Muscle of leg (tissue), 11 donors: ENCODE results near the gene KLK14. TPM values are rescaled to one million over a fixed set of nuclear protein-coding genes. Genes with fewer than 3 reads are reported as not detected.

ENCODE experiments used
- DNase-seq: peaks from one replicate; pipeline ENCODE4 v3.0.0; 2013
- H3K27ac ChIP-seq: one replicate; pipeline ENCODE4 v1.5.1; 2013; ENCODE audit warnings: mild to moderate bottlenecking, low read length, control low read depth
- H3K27me3 ChIP-seq: one replicate; pipeline ENCODE4 v1.6.1; 2013; ENCODE audit warnings: low read length; ENCODE audit not compliant: control insufficient read depth, insufficient read depth
- H3K36me3 ChIP-seq: one replicate; pipeline ENCODE4 v1.6.1; 2013; ENCODE audit warnings: low read length; ENCODE audit not compliant: control insufficient read depth, insufficient read depth
- H3K4me1 ChIP-seq: one replicate; pipeline ENCODE4 v1.6.1; 2013; ENCODE audit warnings: low read length; ENCODE audit not compliant: control insufficient read depth, insufficient read depth
- H3K4me3 ChIP-seq: one replicate; pipeline ENCODE4 v1.5.1; 2013; ENCODE audit warnings: low read length, control low read depth
- H3K9me3 ChIP-seq: replicated peaks from 2 replicates; pipeline ENCODE4 v1.6.1; 2013; ENCODE audit warnings: low read depth, low read length; ENCODE audit not compliant: control insufficient read depth
- WGBS: methylation state at CpG from one replicate; pipeline ENCODE4 v1.1.5; 2013; ENCODE audit warnings: missing lambda C conversion rate; ENCODE audit not compliant: insufficient coverage; 5-methylcytosine and 5-hydroxymethylcytosine counted together
- polyA plus RNA-seq, 8 donors: library from polyadenylated mRNA; unstranded; fragments of 120-200 nt; gene quantifications; one replicate each; pipeline versions ENCODE4 v1.2.1 to v1.2.3, GENCODE V29; 2013; ENCODE audit warnings: inconsistent platforms in 1 of 8, low replicate concordance in 1 of 8; ENCODE audit not compliant: insufficient read length in 8 of 8, insufficient read depth in 1 of 8
- total RNA-seq: library from RNA; stranded (reverse); fragments of 120-200 nt; gene quantifications from one replicate; pipeline ENCODE4 v1.2.4, GENCODE V29; 2013

The KLK14 gene
- total and polyA plus RNA-seq, 9 donors, result 0.28 to 0.52 (median 0.34) TPM; not detected in 4

DNA sequence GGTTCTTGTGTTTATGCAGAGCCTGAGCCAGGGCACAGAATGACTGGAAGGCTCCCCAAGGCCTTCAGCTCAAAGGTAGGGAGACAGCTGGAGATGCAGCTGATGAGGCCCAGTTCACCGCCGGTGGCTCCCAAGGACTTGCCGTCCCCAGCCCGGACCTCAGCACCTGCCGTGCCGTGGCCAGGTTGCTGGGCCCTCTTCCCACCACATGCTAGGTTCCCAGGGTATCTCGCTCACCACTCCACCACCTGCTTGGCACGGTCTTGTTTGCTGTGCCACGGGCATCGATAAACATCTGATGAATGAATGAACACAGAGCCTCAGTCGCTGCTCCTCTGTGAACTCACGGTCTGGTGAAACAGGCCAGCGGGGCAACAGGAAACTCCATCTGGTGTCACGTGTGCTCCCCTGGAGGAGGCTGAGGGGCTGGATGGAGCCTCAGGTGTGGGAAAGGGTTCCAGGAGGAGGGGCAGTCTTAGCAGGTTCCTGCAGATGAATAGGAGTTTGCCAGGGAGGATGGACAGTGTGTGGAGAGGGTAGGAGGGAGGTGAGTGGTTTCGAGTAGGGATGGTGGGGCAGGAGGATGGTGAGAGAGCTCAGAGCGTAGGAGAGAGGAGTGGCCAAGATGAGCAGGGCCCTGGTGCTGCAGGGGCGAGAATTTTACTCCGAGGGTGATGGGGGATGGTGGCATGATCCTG is 3.6 kb upstream of the KLK14 start:
- H3K27ac ChIP-seq, result no peak overlapping the region
- WGBS, result 69% methylated on average over 18 of the region's 18 CpGs
- H3K36me3 ChIP-seq, result no peaks in the 10 kb centered on the region
- no peaks in the 10 kb centered on the region for H3K4me1 ChIP-seq
- H3K9me3 ChIP-seq, result no peaks in the 10 kb centered on the region
- no peak for DNase-seq
- H3K27me3 ChIP-seq, result peaks cover 4% of the 10 kb centered on the region
- no peak overlapping the region for H3K4me3 ChIP-seq

GRCh38 chr19:51084505-51084904 is 1.8 kb upstream of the KLK14 start:
- Histone ChIP-seq H3K4me3 (no peak overlapping the region), H3K27me3 (peaks cover 4% of the 10 kb centered on the region), H3K9me3 (no peaks in the 10 kb centered on the region), H3K4me1 (no peaks in the 10 kb centered on the region), H3K36me3 (no peaks in the 10 kb centered on the region), H3K27ac (no peak overlapping the region)
- no peak for DNase-seq
- 51% methylated on average over 6 of the region's 7 CpGs for WGBS

DNA sequence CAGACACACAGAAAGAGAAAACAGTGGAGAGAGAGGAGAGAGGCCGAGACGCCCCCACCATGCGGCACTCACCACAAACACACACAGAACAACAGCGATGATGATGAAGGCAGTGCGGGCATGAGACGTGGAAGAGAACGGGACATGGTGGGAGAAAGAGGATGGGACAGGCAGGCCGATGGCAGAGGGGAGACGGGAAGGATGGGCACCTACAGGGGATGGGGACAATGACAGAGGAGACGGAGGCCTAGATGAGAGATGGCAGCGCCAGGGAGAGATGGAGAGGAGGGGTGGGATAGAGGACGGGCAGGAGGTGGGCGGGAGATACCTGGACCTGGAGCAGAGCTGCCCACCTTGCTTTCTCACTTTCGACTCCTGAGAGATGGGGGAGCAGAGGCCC is 1.1 kb upstream of the KLK14 start:
- WGBS, result 71% methylated on average over 10 of the region's 14 CpGs
- H3K4me3 ChIP-seq, result no peak overlapping the region
- H3K27ac ChIP-seq, result no peak overlapping the region

DNA sequence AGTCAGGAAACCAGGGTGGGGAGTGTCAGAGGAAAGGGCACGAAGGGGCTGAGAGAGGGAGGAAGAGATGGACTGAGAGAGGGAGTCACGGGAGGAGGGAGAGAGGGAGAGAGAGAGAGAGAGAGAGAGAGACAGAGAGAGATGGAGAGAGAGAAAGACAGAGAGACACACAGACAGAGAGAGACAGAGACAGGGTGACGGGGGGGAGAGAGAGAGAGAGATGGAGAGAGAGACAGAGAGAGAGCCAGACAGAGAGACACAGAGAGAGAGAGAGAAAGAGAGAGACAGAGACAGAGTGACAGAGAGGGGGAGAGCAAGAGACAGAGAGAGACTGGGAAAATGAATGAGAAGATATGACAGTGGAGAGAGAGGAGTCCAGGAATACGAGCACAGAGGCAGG is 494 bp upstream of the KLK14 start:
- no peaks in the 10 kb centered on the region for H3K36me3 ChIP-seq
- WGBS, result 25% methylated on average over 4 of the region's 4 CpGs
- no peaks in the 10 kb centered on the region for H3K9me3 ChIP-seq
- H3K27me3 ChIP-seq, result peaks cover 4% of the 10 kb centered on the region
- no peak for DNase-seq
- no peaks in the 10 kb centered on the region for H3K4me1 ChIP-seq
- no peak overlapping the region for H3K27ac ChIP-seq
- no peak overlapping the region for H3K4me3 ChIP-seq

More for the DNA sequence above, 1.1 kb upstream of the KLK14 start:
- no peak for DNase-seq
- no peaks in the 10 kb centered on the region for H3K9me3 ChIP-seq
- H3K36me3 ChIP-seq, result no peaks in the 10 kb centered on the region
- H3K27me3 ChIP-seq, result peaks cover 4% of the 10 kb centered on the region
- H3K4me1 ChIP-seq, result no peaks in the 10 kb centered on the region

DNA sequence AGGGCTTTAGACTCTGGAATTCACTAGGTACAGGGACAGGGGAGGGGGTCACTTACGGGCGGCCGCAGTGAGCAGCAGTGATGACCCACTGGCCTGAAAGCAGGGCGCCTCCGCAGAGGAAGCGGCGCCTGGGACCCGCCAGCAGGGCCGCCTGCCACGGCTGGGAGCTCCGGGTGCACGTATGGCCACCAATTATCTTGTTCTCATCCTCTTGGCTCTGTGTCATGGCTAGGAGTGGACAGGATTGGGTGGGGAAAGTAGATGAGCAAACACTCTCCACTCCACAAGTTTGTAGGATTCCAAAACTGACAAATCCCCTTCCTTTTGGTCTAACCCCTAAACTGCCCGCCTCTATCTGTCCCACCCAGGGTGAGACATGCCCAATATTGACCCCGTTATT is 1.2 kb downstream of the KLK14 start:
- H3K36me3 ChIP-seq, result no peaks in the 10 kb centered on the region
- no peaks in the 10 kb centered on the region for H3K4me1 ChIP-seq
- no peaks in the 10 kb centered on the region for H3K9me3 ChIP-seq
- no peak for DNase-seq
- WGBS, result 92% methylated on average over 7 of the region's 14 CpGs
- H3K27ac ChIP-seq, result no peak overlapping the region
- H3K4me3 ChIP-seq, result no peak overlapping the region
- peaks cover 4% of the 10 kb centered on the region for H3K27me3 ChIP-seq

- no peak for DNase-seq
- H3K4me1 ChIP-seq, result no peaks in the 10 kb centered on the region
- H3K9me3 ChIP-seq, result no peaks in the 10 kb centered on the region
- no peaks in the 10 kb centered on the region for H3K36me3 ChIP-seq
- H3K4me3 ChIP-seq, result no peak overlapping the region
- peaks cover 4% of the 10 kb centered on the region for H3K27me3 ChIP-seq
- no peak overlapping the region for H3K27ac ChIP-seq
- WGBS, result 78% methylated on average over 26 of the region's 27 CpGs
Measured at GRCh38 chr19:51079481-51080110, 3.1 kb downstream of the KLK14 start.

- H3K27me3 ChIP-seq, result peaks cover 4% of the 10 kb centered on the region
- H3K9me3 ChIP-seq, result peaks cover 2% of the 10 kb centered on the region
- H3K4me1 ChIP-seq, result no peaks in the 10 kb centered on the region
- H3K4me3 ChIP-seq, result no peak overlapping the region
- no peak overlapping the region for H3K27ac ChIP-seq
- WGBS, result 88% methylated on average over 5 of the region's 6 CpGs
- DNase-seq, result no peak
- no peaks in the 10 kb centered on the region for H3K36me3 ChIP-seq
Measured at GRCh38 chr19:51078731-51079130, 4.0 kb downstream of the KLK14 start.

DNA sequence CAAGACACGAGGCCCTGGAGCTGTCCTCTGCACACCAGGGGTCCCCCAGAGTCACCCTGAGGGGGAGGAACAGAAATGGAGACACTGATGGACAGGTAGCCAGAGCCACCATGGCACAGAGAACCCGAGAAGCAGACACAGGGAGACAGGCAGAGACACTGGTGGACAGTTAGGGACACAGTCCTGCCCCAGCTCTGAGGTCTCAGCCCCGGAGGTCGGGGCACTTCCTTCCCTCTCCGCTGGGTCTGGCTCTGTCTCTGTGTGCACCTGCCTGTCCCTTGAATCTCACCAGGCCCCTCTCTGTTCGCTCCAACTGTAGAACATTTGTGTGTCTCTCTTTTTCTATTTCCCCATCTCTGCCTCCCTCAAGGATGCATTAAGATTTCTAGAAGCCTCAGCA is 4.6 kb downstream of the KLK14 start:
- WGBS, result 66% methylated on average over 6 of the region's 6 CpGs
- no peak overlapping the region for H3K27ac ChIP-seq
- no peaks in the 10 kb centered on the region for H3K36me3 ChIP-seq
- no peak overlapping the region for H3K4me3 ChIP-seq
- H3K27me3 ChIP-seq, result peaks cover 4% of the 10 kb centered on the region
- peaks cover 2% of the 10 kb centered on the region for H3K9me3 ChIP-seq
- no peak for DNase-seq
- no peaks in the 10 kb centered on the region for H3K4me1 ChIP-seq

DNA sequence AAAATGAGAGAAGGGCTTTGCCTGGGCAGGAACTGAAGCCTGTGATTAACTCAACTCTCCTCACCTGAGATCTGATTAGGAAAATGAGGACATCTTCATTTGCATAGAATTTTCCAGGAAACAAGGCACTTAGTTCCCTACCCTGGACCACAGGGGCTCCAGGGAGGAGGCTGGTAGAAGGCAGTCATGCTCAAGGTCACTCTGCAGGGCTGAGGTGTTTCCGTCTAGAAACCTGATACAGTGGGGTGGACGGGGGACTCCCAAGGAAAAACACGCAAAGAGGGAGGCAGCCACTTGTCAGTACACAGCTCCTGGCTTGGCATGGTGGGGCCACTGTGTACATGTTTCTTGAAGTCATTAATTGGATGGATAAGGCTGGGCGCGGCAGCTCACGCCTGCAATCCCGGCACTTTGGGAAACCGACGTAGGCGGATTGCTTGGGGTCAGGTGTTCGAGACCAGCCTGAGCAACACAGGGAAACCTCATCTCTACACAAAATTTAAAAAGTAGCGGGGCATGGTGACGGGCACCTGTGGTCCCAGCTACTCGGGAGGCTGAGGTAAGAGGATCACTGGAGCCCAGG is 6.0 kb downstream of the KLK14 start:
- 44% methylated on average over 6 of the region's 14 CpGs for WGBS
- Histone ChIP-seq H3K4me1 (no peaks in the 10 kb centered on the region), H3K9me3 (peaks cover 2% of the 10 kb centered on the region)

GRCh38 chr19:51075998-51076397 is 6.7 kb downstream of the KLK14 start:
- Histone ChIP-seq H3K36me3 (no peaks in the 10 kb centered on the region), H3K27ac (no peak overlapping the region), H3K27me3 (no peaks in the 10 kb centered on the region), H3K4me3 (no peak overlapping the region), H3K4me1 (no peaks in the 10 kb centered on the region), H3K9me3 (peaks cover 2% of the 10 kb centered on the region)
- DNase-seq, result no peak
- WGBS, result 89% methylated on average over 3 of the region's 5 CpGs

More for the DNA sequence above, 6.0 kb downstream of the KLK14 start:
- no peak overlapping the region for H3K27ac ChIP-seq
- no peaks in the 10 kb centered on the region for H3K27me3 ChIP-seq
- H3K36me3 ChIP-seq, result no peaks in the 10 kb centered on the region
- no peak for DNase-seq
- H3K4me3 ChIP-seq, result no peak overlapping the region
